NCI-H748 treated with DMSO at 0.1 percent for 48 hours (cell line): ENCODE data around the gene EME1.
"Not testable (repeated sequence)": the region's sequence is repeated elsewhere in the genome, so short reads cannot be mapped to it uniquely, and the experiment has no call there.

Experiments
- DNase-seq: peaks from one replicate; lab custom pipeline; 2025; lab: John Stamatoyannopoulos, UW

EME1 gene

GRCh38 chr17:50394711-50395110 is 21.7 kb downstream of the EME1 start:
- no peak for DNase-seq

GRCh38 chr17:50396261-50397110 is 23.5 kb downstream of the EME1 start:
- DNase-seq: no peak

- DNase-seq: peak; percentile 55
These were observed 24.3 kb downstream of the EME1 start, which contains the start of gene LRRC59 for GRCh38 chr17:50397111-50397918. TSS of gene LRRC59 (minus strand) at chr17:50397523. CDS start at chr17:50397317, 206 bp downstream.

- no peak for DNase-seq
These were observed 24.9 kb downstream of the EME1 start for GRCh38 chr17:50397919-50398285.

- not testable (repeated sequence) for DNase-seq
These were observed 25.6 kb downstream of the EME1 start for GRCh38 chr17:50398672-50399071.

- DNase-seq: not testable (repeated sequence)
These were observed 26.6 kb downstream of the EME1 start for GRCh38 chr17:50399591-50399990.

GRCh38 chr17:50405351-50405750 is 32.3 kb downstream of the EME1 start:
- not testable (repeated sequence) for DNase-seq

GRCh38 chr17:50406578-50406977 is 33.5 kb downstream of the EME1 start:
- DNase-seq: no peak

GRCh38 chr17:50407921-50408320 is 34.9 kb downstream of the EME1 start:
- no peak for DNase-seq

GRCh38 chr17:50412188-50412732 is 39.2 kb downstream of the EME1 start:
- DNase-seq: no peak

GRCh38 chr17:50414808-50415207 is 41.8 kb downstream of the EME1 start:
- DNase-seq: no peak

- not testable (repeated sequence) for DNase-seq
These were observed 46.5 kb downstream of the EME1 start for GRCh38 chr17:50419577-50419976.

GRCh38 chr17:50420419-50421112 is 47.5 kb downstream of the EME1 start:
- no peak for DNase-seq

- no peak for DNase-seq
These were observed 48.5 kb downstream of the EME1 start for GRCh38 chr17:50421308-50422051.

GRCh38 chr17:50422738-50423137 is 49.7 kb downstream of the EME1 start:
- DNase-seq: no peak

- no peak for DNase-seq
These were observed 50.6 kb downstream of the EME1 start for GRCh38 chr17:50423553-50424159.

GRCh38 chr17:50424246-50424995 is 51.4 kb downstream of the EME1 start:
- DNase-seq: no peak

- no peak for DNase-seq
These were observed 52.1 kb downstream of the EME1 start for GRCh38 chr17:50424996-50425681.

- no peak for DNase-seq
These were observed 52.8 kb downstream of the EME1 start, which contains the start of gene ACSF2 for GRCh38 chr17:50425682-50426471. TSS of gene ACSF2 (plus strand) at chr17:50426218. CDS start at chr17:50426262, 44 bp downstream.
